ENCODE measurements around the gene ACER3. TPM values are rescaled to one million over a fixed set of nuclear protein-coding genes. Genes with fewer than 3 reads are reported as not detected.

The ACER3 gene
- total and polyA plus RNA-seq, 2 donors (not counting 1 experiment from before 2014, with no cell fraction given) = 3.3 to 12.9 TPM

DNA sequence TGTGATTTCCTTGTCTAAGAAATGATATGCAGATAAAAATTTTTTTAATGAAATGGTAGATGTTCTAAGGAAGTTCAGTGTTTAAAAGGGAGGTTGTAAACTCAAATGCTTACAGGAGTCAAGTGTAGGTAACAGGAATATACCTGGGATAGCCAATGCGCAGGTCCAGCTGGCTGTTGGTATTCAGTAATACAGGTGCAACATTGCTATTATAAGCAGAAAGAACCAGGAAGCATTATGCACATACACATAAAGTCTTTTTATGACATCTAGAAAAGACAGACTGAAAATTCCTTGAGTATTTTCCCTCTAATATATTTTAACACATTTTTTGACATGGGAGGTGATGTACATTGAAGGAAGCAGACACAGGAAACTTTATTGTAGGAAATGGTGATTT lies 129.9 kb downstream of the ACER3 start:
- H3K9me3 ChIP-seq (ENCODE audit: control extremely low read depth in 1 of 3, control insufficient read depth in 2 of 3, insufficient read depth in 1 of 3, low read length in 2 of 3) = no peaks in the 10 kb centered on the region
- Mint-ChIP-seq H3K27me3 (no peaks in the 10 kb centered on the region), H3K4me1 (no peaks in the 10 kb centered on the region), H3K9me3 (ENCODE audit: insufficient read depth) (no peaks in the 10 kb centered on the region), H3K27ac (no peak overlapping the region), H3K4me3 (no peak overlapping the region)
- ChIA-PET POLR2A (no interaction called here), CTCF (no interaction called here)
- no CpG with 5 or more reads among the region's 1 CpG for WGBS (ENCODE audit: insufficient coverage)
- no peak overlapping the region for H3K4me2 ChIP-seq (replicated peaks; ENCODE audit: low read depth, low read length, poor library complexity, severe bottlenecking)
- no peaks in the 10 kb centered on the region for H3K27me3 ChIP-seq (replicated peaks in 1 of 4; ENCODE audit: control extremely low read depth in 1 of 4, control insufficient read depth in 3 of 4, insufficient read depth in 4 of 4, low read length in 3 of 4)
- no peaks in the 10 kb centered on the region for H3K4me1 ChIP-seq (ENCODE audit: control insufficient read depth in 2 of 2, insufficient read depth in 2 of 2, low read length in 2 of 2)
- TF ChIP-seq, protein P1, sequence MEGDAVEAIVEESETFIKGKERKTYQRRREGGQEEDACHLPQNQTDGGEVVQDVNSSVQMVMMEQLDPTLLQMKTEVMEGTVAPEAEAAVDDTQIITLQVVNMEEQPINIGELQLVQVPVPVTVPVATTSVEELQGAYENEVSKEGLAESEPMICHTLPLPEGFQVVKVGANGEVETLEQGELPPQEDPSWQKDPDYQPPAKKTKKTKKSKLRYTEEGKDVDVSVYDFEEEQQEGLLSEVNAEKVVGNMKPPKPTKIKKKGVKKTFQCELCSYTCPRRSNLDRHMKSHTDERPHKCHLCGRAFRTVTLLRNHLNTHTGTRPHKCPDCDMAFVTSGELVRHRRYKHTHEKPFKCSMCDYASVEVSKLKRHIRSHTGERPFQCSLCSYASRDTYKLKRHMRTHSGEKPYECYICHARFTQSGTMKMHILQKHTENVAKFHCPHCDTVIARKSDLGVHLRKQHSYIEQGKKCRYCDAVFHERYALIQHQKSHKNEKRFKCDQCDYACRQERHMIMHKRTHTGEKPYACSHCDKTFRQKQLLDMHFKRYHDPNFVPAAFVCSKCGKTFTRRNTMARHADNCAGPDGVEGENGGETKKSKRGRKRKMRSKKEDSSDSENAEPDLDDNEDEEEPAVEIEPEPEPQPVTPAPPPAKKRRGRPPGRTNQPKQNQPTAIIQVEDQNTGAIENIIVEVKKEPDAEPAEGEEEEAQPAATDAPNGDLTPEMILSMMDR (IDR thresholded peaks at IDR 0.05) = no peak
- TF ChIP-seq EZH2 (IDR thresholded peaks at IDR 0.05; ENCODE audit: borderline replicate concordance, insufficient read depth, low read depth, low read length, poor library complexity, severe bottlenecking) = no peak
- H2AFZ ChIP-seq (ENCODE audit: insufficient read depth, low read depth, low read length, poor library complexity, severe bottlenecking) = no peak overlapping the region
- intact Hi-C loops (cut with micrococcal nuclease) = no loop called here
- DNase-seq = no peak
- peaks cover 0 to 3% of the 10 kb centered on the region in 2 experiments for H3K36me3 ChIP-seq (replicated peaks in 1 of 2; ENCODE audit: control extremely low read depth in 1 of 2, control insufficient read depth in 1 of 2, extremely low read depth in 1 of 2, insufficient read depth in 2 of 2, low read length in 1 of 2)
- H3K27ac ChIP-seq (ENCODE audit: low read length in 2 of 2) = no peak overlapping the region
- no peaks in the 10 kb centered on the region for H3K79me2 ChIP-seq (ENCODE audit: control insufficient read depth, insufficient read depth, low read length)
- no peak for ATAC-seq (ENCODE audit: low read depth)
- H3K9ac ChIP-seq (ENCODE audit: low read length) = no peak overlapping the region
- H4K20me1 ChIP-seq (ENCODE audit: control insufficient read depth, insufficient read depth, low read length, poor library complexity, severe bottlenecking) = no peaks in the 10 kb centered on the region
- no peak overlapping the region for H3K4me3 ChIP-seq (ENCODE audit: control extremely low read depth in 1 of 5, extremely low read depth in 1 of 5, insufficient read depth in 1 of 5, low read depth in 2 of 5, low read length in 4 of 5)

DNA sequence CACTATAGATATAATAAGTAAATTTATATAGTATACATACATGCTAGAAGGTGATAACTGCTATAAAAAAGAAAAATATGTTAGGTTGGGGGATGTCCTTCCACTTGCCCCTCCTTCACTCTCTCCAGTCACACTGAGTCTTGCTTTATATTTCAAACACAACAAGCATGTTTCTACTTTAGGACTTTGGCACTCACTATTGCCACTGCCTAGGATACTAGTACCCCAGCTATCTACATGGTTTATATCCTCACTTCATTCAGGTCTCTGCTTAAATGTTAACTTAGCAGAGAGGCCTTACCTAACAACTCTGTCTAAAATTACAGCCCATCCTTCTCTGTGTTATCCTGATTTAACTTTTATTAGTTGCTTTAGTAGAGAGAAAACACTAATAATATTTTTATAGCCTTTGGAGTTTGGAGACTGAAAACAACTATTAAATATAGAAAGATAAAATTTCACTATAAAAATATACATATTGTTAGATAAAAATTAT lies 134.4 kb downstream of the ACER3 start:
- no peak for DNase-seq
- Mint-ChIP-seq H3K4me1 (no peaks in the 10 kb centered on the region), H3K27me3 (no peaks in the 10 kb centered on the region), H3K4me3 (no peak overlapping the region), H3K27ac (no peak overlapping the region), H3K9me3 (ENCODE audit: insufficient read depth) (no peaks in the 10 kb centered on the region)
- no peaks in the 10 kb centered on the region for H3K27me3 ChIP-seq (replicated peaks in 1 of 4; ENCODE audit: control extremely low read depth in 1 of 4, control insufficient read depth in 3 of 4, insufficient read depth in 4 of 4, low read length in 3 of 4)
- no peaks in the 10 kb centered on the region for H3K79me2 ChIP-seq (ENCODE audit: control insufficient read depth, insufficient read depth, low read length)
- intact Hi-C loops (cut with micrococcal nuclease) = no loop called here
- H3K27ac ChIP-seq (ENCODE audit: low read length in 2 of 2) = no peak overlapping the region
- H3K4me3 ChIP-seq (ENCODE audit: control extremely low read depth in 1 of 5, extremely low read depth in 1 of 5, insufficient read depth in 1 of 5, low read depth in 2 of 5, low read length in 4 of 5) = no peak overlapping the region
- no peak overlapping the region for H3K4me2 ChIP-seq (replicated peaks; ENCODE audit: low read depth, low read length, poor library complexity, severe bottlenecking)
- POLR2A ChIA-PET = no interaction called here
- TF ChIP-seq, protein P1 (IDR thresholded peaks at IDR 0.05) = no peak
- no peak for TF ChIP-seq EZH2 (IDR thresholded peaks at IDR 0.05; ENCODE audit: borderline replicate concordance, insufficient read depth, low read depth, low read length, poor library complexity, severe bottlenecking)
- no peaks in the 10 kb centered on the region for H3K9me3 ChIP-seq (ENCODE audit: control extremely low read depth in 1 of 3, control insufficient read depth in 2 of 3, insufficient read depth in 1 of 3, low read length in 2 of 3)
- H3K36me3 ChIP-seq (replicated peaks in 1 of 2; ENCODE audit: control extremely low read depth in 1 of 2, control insufficient read depth in 1 of 2, extremely low read depth in 1 of 2, insufficient read depth in 2 of 2, low read length in 1 of 2) = peaks cover 2 to 3% of the 10 kb centered on the region in 2 experiments
- no peak overlapping the region for H3K9ac ChIP-seq (ENCODE audit: low read length)
- no peak overlapping the region for H2AFZ ChIP-seq (ENCODE audit: insufficient read depth, low read depth, low read length, poor library complexity, severe bottlenecking)
- no peaks in the 10 kb centered on the region for H4K20me1 ChIP-seq (ENCODE audit: control insufficient read depth, insufficient read depth, low read length, poor library complexity, severe bottlenecking)
- no peak for ATAC-seq (ENCODE audit: low read depth)
- H3K4me1 ChIP-seq (ENCODE audit: control insufficient read depth in 2 of 2, insufficient read depth in 2 of 2, low read length in 2 of 2) = no peaks in the 10 kb centered on the region
- CTCF ChIA-PET = no interaction called here
